ENCODE data around the gene MKRN2.
"Not testable (repeated sequence)": the region's sequence is repeated elsewhere in the genome, so short reads cannot be mapped to it uniquely, and the experiment has no call there.

The MKRN2 gene

GRCh38 chr3:12591456-12591855 is 34.6 kb downstream of the MKRN2 start:
- DNase-seq, result no peak

DNA sequence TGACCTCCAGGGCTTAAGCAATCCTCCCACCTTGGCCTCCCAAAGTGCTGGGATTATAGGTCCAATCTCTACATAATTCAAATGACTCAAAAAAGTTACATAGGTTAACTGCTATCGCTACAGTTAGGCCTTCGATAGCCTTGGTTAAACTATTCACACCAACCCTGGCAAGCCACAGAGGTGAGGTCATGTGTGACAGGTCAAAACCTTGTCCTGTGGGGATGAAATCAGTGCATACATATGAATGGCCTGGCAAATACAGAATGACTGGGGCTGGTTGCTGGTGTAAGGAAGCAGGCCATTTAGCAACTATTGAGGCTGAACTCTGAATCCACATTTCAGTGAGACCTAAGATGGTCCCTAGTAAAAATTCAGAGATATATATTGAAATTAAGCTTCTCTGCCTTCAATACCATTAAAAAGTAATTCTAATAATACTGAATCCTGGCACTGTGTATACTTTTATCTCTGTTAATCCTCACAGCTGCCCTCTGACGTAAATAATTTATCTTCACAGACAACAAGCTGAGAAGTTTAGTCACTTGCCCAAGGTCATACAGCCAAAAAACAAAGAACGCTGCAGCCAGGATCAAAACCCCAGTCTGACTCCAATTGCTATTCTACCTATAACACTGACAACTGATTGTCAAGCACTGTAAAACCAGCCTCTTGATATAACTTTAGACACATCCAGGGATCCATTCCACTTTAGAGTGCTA is 35.3 kb downstream of the MKRN2 start:
- no peak for DNase-seq

DNA sequence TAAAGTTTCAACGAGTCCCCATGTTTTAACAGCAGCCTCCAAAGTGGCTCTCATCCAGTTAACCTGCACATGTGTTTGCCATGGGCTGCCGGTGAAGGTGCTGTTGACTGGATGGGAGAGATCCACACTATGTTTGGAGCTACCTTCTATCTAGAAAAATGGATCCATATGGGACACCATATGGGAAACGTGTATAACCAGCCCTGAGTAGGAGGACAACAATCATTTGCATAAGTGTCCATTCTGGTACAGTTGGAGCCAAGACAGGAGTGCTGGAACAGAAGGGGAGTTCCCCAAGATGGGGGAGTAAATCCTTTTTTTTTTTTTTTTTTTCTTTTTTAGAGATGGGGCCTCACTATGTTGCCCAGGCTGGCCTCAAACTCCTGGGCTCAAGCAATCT is 36.6 kb downstream of the MKRN2 start:
- DNase-seq, result no peak

DNA sequence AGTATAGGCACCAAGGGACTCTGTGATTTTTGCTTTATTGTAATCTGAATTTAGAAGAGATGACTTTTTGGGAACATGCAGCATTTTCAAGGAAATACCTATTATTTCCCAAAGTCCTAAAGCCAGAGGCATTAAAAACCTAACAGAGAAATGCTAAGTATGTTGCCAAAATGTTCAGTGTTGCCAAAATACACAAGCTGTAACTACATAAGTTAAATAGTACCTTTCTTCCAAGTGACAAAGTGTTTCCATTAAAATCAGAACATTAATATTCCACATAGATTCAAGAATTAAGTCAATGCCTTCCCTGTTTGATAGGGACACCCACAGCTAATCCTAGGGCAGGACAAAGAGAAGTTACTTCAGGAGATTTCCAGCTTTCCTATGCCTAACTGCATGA is 42.0 kb downstream of the MKRN2 start:
- DNase-seq, result no peak

DNA sequence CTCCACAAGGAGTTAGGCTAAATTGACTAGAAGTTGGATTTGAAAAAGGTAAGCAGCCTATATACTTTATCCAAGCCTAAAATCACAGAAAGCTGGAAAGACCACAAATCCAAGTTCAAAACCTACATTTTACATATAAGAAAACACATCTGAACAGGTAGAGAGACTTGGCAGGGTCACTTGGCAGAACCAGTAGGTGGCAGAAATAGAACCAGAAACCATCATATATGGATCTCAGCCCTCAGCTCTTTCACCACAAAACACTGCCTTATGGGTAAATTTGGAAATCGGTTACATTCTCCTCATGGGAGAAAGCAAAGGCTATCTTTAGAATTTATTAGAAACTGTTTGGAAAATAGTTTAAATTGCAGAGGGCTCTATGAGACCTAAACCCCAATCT is 44.2 kb downstream of the MKRN2 start:
- DNase-seq, result no peak

GRCh38 chr3:12603969-12604368 is 47.1 kb downstream of the MKRN2 start:
- no peak for DNase-seq

DNA sequence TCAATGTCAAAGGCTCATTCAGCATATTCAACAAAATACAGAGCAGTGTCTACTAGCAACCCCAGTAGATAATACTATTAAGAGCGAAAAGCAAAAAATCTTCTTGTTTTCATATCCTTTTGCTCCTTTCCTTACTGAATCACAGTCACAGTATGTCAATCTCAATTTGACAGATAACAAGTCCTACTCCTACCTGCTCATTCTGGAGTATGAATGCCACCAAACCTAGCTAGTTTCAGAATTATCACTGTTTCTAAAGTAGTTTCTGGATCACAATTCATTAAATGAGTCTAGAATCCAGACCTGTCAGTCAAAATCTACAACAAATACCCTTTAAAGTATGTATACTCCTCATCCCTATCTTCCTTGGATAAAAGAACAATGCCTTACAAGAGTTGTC is 51.5 kb downstream of the MKRN2 start:
- no peak for DNase-seq

DNA sequence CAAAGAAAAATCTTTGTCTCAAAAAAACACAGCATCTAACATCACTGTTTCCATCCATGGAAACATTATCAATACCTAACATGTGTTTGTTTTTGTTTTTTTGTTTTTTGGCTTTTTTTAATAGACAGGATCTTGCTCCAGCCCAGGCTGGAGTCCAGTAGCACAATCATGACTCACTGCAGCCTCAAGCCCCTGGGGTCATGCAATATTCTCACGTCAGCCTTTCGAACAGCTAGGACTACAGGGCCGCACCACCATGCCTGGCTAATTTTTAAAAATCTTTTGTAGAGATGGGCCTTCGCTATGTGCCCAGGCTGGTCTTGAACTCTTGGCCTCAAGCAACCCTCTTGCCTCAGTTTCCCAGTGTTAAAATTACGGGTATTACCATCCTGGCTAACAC is 54.2 kb downstream of the MKRN2 start:
- DNase-seq, result no peak

DNA sequence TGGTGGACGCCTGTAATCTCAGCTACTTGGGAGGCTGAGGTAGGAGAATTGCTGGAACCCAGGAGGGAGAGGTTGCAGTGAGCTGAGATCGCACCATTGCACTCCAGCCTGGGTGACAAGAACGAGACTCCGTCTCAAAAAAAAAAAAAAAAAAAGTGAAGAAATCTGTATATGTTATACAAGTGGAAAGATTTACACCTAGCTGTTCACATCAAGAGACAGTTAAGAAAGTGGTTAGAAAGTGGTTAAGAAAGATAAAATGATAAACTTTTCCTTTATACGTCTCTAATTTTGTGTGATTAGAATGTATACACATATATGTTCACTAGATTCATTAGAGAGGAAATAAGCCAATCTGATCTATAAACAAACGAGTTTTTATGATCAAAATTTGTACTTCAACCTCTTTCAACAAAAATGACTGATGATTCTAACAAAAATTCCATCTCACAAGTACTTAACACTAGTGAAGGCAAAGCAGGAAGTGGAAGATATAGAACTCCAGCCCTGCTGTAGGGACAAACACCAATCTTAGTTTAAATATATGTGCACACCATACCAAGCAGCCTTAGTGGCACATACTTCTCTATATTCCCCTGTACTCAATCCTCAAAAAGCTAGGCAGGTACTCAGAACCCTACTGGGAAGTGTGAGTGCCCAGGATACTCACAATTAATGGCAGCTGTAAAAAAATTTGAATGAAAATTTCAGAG is 55.8 kb downstream of the MKRN2 start:
- no peak for DNase-seq

DNA sequence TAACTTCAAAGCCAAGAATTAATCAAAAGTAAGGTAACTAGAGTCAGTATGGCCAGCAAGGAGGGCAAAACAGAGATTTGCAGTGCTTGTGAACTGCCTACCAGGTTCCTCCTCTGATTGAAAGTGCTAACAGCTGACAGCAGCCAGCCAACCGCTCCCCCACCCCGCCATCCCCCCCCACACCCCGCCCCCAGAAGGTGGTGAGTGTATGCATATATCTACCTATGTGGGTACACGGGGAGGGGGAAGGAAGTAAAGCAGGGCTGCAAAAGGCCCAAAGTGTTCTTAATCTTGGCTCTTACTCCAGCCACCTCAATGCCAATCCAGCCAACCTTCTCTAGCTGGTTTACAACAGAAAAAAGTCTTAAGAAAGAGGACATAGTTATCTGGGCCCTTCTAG is 56.4 kb downstream of the MKRN2 start:
- no peak for DNase-seq

GRCh38 chr3:12615266-12615665 is 58.4 kb downstream of the MKRN2 start:
- no peak for DNase-seq

DNA sequence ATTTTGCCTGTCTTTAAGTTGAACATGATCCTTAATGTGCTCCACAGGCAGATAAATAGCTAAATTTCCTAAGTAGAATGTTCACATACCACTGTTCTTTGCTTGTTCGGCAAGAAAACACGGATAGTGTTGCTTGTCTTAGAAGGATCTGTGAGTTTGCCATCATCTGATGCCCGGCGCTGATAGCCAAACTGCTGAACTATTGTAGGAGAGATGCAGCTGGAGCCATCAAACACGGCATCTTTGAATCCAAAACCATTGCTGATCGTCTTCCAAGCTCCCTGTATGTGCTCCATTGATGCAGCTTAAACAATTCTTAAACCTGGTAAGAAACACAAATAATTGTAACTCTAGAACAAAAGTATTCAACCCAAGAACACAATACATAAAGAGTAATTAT is 61.5 kb downstream of the MKRN2 start:
- DNase-seq, result no peak

DNA sequence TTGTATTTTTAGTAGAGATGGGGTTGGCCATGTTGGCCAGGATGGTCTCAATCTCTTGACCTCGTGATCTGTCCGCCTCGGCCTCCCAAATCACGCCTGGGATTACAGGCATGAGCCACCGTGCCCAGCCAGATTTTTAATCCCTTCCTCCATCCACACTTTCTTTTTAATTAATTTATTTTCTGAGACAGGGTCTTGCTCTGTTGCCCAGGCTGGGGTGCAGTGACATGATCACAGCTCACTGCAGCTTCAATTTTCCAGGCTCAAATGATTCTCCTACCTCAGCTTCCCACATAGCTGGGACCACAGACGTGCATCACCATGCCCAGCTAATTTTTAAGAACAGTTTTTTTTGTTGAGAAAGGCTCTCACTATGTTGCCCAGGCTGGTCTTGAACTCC is 63.4 kb downstream of the MKRN2 start:
- no peak for DNase-seq

GRCh38 chr3:12620729-12621128 is 63.8 kb downstream of the MKRN2 start:
- DNase-seq, result no peak

DNA sequence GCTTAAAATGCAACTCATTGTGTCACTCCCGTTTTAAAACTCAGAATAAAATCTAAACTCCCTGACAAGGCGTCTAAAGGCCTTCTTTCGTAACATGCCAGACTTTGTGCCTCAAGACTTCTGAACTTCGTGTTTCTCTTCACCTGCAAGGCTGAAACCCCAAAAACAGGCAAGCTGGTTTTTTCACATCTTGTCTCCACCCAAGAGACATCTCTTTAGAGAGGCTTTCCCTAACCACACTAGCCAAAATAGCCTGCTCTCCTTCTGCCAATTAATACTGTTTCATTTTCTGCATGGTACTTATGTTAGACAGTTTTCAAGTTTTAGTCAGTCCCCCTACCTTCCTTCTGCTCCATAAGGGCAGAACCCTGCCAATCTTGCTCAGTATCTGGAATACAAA is 65.4 kb downstream of the MKRN2 start:
- DNase-seq, result no peak

DNA sequence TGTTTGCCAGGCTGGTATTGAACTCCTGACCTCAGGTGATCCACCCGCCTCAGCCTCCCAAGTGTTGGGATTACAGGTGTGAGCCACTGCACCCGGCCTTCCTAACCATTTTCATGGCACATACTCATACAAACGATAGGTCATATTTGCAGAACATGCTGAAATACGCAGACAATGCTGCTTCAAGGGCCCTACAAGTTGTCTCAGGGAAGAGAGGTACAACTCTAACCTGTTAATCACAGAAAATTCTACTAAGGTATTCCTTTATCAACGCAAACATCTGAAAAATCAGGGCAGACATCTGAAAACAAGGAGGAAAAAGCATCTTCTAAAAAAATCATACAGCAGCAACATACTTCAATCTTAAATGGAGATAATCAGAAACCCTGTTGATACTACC is 67.2 kb downstream of the MKRN2 start:
- DNase-seq, result no peak

DNA sequence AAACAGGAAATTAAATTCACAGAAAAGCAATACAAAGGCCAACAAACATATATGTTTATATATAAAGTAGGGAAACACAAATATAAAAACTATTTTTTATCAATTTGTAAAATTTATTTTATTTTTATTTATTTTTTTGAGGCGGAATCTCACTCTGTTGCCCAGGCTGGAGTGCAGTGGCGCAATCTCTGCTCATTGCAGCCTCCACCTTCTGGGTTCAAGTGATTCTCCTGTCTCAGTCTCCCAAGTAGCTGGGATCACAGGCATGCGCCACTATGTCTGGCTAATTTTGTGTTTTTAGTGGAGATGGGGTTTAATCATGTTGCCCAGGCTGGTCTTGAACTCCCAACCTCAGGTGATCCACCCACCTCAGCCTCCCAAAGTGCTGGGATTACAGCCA is 68.1 kb downstream of the MKRN2 start:
- DNase-seq, result not testable (repeated sequence)

DNA sequence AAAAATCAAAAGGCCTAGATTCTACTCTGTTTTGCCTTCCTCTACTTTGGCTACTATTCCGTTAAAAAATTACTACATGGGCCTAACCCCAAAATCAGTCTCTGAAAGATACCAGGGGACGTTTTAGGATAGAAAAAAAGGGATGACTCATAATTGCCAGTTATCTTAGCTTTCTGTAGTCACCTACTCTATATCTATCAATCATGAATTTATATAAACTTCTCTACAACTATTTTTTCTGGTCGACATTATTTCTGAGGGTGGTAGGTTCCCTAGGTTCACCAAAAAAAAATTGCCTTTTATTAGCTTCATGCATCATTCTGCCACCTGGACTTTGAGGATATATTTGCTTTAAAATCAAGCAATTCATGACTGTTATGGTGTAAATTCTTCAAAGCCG is 70.5 kb downstream of the MKRN2 start:
- no peak for DNase-seq

DNA sequence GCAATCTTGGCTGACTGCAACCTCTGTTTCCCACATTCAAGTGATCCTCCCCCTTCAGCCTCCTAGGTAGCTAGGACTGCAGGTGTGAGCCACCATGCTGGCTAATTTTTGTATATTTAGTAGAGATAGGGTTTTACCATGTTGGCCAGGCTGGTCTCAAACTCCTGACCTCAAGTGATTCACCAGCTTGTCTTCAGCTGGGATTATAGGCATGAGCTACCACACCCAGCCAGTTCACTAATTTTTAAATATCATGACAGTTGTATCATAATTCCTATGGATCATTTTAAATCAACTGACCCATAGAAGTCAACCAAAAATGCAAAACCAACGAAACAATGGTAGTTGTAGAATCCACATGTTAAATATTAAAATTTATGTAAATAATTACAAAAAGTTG is 71.9 kb downstream of the MKRN2 start:
- DNase-seq, result no peak

- DNase-seq, result no peak
These were observed 72.7 kb downstream of the MKRN2 start for GRCh38 chr3:12629560-12629959.

- no peak for DNase-seq
These were observed 73.4 kb downstream of the MKRN2 start for GRCh38 chr3:12630292-12630691.

- DNase-seq, result not testable (repeated sequence)
These were observed 74.0 kb downstream of the MKRN2 start for GRCh38 chr3:12630843-12631242.

GRCh38 chr3:12632523-12632922 is 75.6 kb downstream of the MKRN2 start:
- no peak for DNase-seq

- no peak for DNase-seq
These were observed 76.2 kb downstream of the MKRN2 start for GRCh38 chr3:12633108-12633507.

Data from kidney glomerular epithelial cell (primary cell).